OCI-LY7 (cell line): ENCODE results near the gene CFAP65. TPM values are rescaled to one million over a fixed set of nuclear protein-coding genes. Genes with fewer than 3 reads are reported as not detected.

Experiments
- BruUV-seq: library from RNA; stranded (reverse); fragments of 400-500 nt; replicated peaks from 2 replicates; lab custom pipeline; 2021; lab: Mats Ljungman, UMichigan
- CTCF ChIA-PET: fragments of 300-600 bp; sonication (Branson Sonifier 250); formaldehyde crosslinking; loops from one replicate; lab custom pipeline; 2022; ENCODE audit warnings: antibody characterized with exemption; ENCODE audit not compliant: unreplicated experiment; lab: Charles Lee
- POLR2A ChIA-PET: fragments of 300-600 bp; sonication (Branson Sonifier 250); formaldehyde crosslinking; loops from one replicate; lab custom pipeline; 2022; ENCODE audit warnings: antibody characterized with exemption; lab: Charles Lee
- DNase-seq: peaks from one replicate; pipeline ENCODE4 v3.0.0-alpha.2; 2015; ENCODE audit warnings: low spot score
- H2AFZ ChIP-seq: fragments of 200-600 bp; sonication (generic), shearing (Covaris generic); 2 replicates; pipeline ENCODE4 v1.6.1; 2014; ENCODE audit warnings: mild to moderate bottlenecking, antibody characterized with exemption, low read length, moderate library complexity
- H3K27ac ChIP-seq: fragments of 200-600 bp; sonication (generic); 2 replicates; pipeline ENCODE4 v1.5.1; 2014; ENCODE audit warnings: mixed run types, low read depth, mild to moderate bottlenecking, moderate library complexity, low read length, inconsistent platforms; ENCODE audit not compliant: poor library complexity, severe bottlenecking
- H3K36me3 ChIP-seq: fragments of 200-600 bp; sonication (generic); 2 replicates; pipeline ENCODE4 v1.6.1; 2014; ENCODE audit warnings: mild to moderate bottlenecking, antibody characterized with exemption, low read length, moderate library complexity, mixed read lengths; ENCODE audit not compliant: insufficient read depth
- H3K4me1 ChIP-seq: fragments of 200-600 bp; sonication (generic); 2 replicates; pipeline ENCODE4 v1.5.1; 2014; ENCODE audit warnings: mild to moderate bottlenecking, low read length; ENCODE audit not compliant: insufficient read depth, poor library complexity, severe bottlenecking
- H3K4me2 ChIP-seq: fragments of 200-600 bp; sonication (generic); 2 replicates; pipeline ENCODE4 v1.6.1; 2014; ENCODE audit warnings: mild to moderate bottlenecking, low read length
- H3K4me3 ChIP-seq: fragments of 200-600 bp; sonication (generic); 2 replicates; pipeline ENCODE4 v1.5.1; 2014; ENCODE audit warnings: mild to moderate bottlenecking, low read depth, low read length; ENCODE audit not compliant: poor library complexity, severe bottlenecking
- H3K79me2 ChIP-seq: fragments of 200-600 bp; sonication (generic); 2 replicates; pipeline ENCODE4 v1.6.1; 2016; ENCODE audit warnings: low read depth, mild to moderate bottlenecking, low read length, moderate library complexity, mixed read lengths; ENCODE audit not compliant: insufficient read depth
- H3K9me2 ChIP-seq: fragments of 200-600 bp; sonication (generic); 2 replicates; pipeline ENCODE4 v1.6.1; 2016; ENCODE audit warnings: mild to moderate bottlenecking, low read length, mixed read lengths; ENCODE audit not compliant: insufficient read depth
- H3K9me3 ChIP-seq: fragments of 200-600 bp; sonication (generic); 2 replicates; pipeline ENCODE4 v1.6.1; 2014; ENCODE audit warnings: mild to moderate bottlenecking, mixed run types, low read length, mixed read lengths
- H4K20me1 ChIP-seq: fragments of 200-600 bp; sonication (generic); 2 replicates; pipeline ENCODE4 v1.6.1; 2014; ENCODE audit warnings: mild to moderate bottlenecking, antibody characterized with exemption, low read length, moderate library complexity, mixed read lengths; ENCODE audit not compliant: insufficient read depth
- EZH2phosphoT487 ChIP-seq: fragments of 200-600 bp; sonication (generic); IDR thresholded peaks from 2 replicates; pipeline ENCODE4 v1.6.1; 2018; ENCODE audit warnings: low read depth, borderline replicate concordance, mild to moderate bottlenecking, mixed run types, antibody characterized with exemption, low read length, moderate library complexity, mixed read lengths
- intact Hi-C: fragments of 100-400 bp; cut with micrococcal nuclease; formaldehyde crosslinking; loops from one replicate; pipeline ENCODE4 v1.10.0; 2022; ENCODE audit not compliant: unreplicated experiment
- total RNA-seq, 2 experiments: library from RNA; depleted of rRNA in 1 of 2; stranded (reverse); fragments of >200 nt in 1 of 2; shearing (Covaris generic) in 1 of 2; gene quantifications; 2 replicates each; pipeline ENCODE4 v1.2.3, GENCODE V29; 2014 to 2022
- TF ChIP-seq, protein P1 (sequence below): fragments of 200-600 bp; sonication (generic); conservative IDR thresholded peaks from 2 replicates; pipeline ENCODE4 v1.5.1; 2014; ENCODE audit warnings: mild to moderate bottlenecking, antibody characterized with exemption, low read length, moderate library complexity, mixed read lengths

The CFAP65 gene
- total RNA-seq, 2 experiments from 2014 or later: not detected

DNA sequence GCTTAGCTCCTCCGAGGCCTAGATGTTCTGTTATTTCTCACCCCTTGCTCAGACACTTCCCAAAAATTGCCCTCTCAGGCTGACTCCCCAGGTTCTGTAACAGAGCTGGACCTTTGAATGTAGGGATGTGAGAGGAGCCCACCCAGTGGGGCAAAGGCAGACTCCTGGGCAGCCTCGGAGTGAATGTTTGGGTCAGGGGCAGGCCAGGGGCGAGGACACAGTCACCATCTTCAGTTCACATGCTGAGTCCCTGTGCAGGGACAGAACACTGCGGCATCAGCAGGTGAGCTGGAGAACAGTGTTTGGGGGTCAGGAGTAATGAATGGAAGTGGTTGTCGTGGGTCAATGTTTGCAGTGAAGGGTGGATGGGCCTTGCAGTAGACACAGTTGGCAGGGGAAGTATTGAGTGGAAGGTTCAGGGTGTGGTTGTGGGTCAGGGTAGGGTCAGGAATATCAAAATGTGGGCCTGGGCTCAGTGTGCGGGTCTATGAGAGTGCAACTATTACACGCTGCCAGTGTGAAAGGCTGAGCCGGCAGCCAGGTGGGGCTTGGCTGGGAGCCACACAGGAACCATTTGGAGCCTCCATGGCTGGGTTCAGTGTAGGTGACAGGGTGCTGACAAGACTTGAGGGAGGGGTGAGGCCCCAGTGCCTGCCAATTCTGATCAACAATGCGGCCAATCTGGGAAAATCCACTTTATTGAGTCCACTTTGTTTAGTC, 15.0 kb upstream of the CFAP65 start:
- Histone ChIP-seq H3K79me2 (no peaks in the 10 kb centered on the region), H3K9me3 (no peaks in the 10 kb centered on the region), H3K36me3 (no peaks in the 10 kb centered on the region), H3K4me1 (no peaks in the 10 kb centered on the region), H3K4me2 (no peak overlapping the region), H3K27ac (no peak overlapping the region), H3K4me3 (no peak overlapping the region), H3K9me2 (no peaks in the 10 kb centered on the region), H2AFZ (no peak overlapping the region), H4K20me1 (no peaks in the 10 kb centered on the region)
- intact Hi-C loops: loop anchor here (5.0 kb wide), 1 partner anchor 46 kb away; no protein-coding TSS in a partner anchor
- no TSS peak for BruUV-seq
- ChIA-PET CTCF (no interaction called here), POLR2A (no interaction called here)
- TF ChIP-seq, protein P1, sequence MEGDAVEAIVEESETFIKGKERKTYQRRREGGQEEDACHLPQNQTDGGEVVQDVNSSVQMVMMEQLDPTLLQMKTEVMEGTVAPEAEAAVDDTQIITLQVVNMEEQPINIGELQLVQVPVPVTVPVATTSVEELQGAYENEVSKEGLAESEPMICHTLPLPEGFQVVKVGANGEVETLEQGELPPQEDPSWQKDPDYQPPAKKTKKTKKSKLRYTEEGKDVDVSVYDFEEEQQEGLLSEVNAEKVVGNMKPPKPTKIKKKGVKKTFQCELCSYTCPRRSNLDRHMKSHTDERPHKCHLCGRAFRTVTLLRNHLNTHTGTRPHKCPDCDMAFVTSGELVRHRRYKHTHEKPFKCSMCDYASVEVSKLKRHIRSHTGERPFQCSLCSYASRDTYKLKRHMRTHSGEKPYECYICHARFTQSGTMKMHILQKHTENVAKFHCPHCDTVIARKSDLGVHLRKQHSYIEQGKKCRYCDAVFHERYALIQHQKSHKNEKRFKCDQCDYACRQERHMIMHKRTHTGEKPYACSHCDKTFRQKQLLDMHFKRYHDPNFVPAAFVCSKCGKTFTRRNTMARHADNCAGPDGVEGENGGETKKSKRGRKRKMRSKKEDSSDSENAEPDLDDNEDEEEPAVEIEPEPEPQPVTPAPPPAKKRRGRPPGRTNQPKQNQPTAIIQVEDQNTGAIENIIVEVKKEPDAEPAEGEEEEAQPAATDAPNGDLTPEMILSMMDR: no peak
- no peak for TF ChIP-seq EZH2phosphoT487
- DNase-seq: no peak

DNA sequence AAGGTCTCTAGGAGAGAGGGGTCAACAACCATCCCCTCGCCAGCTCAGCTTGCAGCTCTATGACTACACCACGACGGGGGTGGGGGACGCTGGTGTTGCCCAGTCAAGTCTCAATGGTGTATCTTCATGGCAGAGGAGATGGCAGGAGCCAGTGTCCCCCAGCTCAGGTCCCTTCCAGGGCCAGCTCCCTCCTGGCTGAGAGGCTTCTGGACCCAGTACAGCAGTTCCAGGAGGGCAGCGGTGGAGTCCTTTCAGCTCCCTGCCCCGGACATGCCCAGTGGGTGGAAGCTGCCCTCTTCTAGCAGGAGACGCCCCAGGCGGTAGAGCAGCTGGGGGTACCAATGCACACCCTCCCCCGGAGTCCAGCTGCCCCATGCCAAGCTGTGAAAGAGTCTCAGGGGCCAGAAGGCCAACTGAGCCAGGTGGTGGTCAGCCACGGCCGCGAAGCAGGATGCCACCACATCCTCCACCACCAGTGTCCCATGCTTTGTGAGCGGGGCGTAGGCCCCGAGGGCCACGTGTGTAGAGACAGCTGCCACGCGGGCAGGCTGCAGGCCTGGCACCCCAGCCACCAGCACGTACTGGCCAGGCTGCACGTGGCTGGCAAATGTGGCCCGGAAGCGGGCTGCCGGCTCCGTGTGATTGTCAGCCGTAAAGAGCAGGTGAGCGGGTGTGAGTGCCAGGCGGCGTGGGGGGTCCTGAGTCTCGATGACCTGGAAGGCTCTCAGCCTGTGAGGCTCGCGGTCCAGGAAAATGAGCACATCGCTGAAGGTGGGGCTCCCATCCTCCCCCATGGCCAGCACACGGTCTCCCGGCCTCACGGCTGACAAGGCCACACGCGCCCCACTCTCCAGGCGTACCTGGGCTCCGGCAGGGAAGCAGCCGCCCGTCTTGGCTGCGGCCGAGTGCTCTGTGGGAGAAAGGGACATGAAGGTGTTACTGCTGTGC, 13.9 kb upstream of the CFAP65 start:
- Histone ChIP-seq H3K9me3 (no peaks in the 10 kb centered on the region), H3K79me2 (no peaks in the 10 kb centered on the region), H3K9me2 (no peaks in the 10 kb centered on the region), H4K20me1 (no peaks in the 10 kb centered on the region), H3K4me3 (no peak overlapping the region), H3K27ac (no peak overlapping the region), H2AFZ (no peak overlapping the region), H3K36me3 (no peaks in the 10 kb centered on the region), H3K4me2 (no peak overlapping the region), H3K4me1 (no peaks in the 10 kb centered on the region)
- no TSS peak for BruUV-seq
- no peak for DNase-seq
- TF ChIP-seq, protein P1: no peak
- no peak for TF ChIP-seq EZH2phosphoT487
- CTCF ChIA-PET: interaction anchor here (0.7 kb wide), 1 partner anchor 59 kb away, joined by 3 read pairs; no protein-coding TSS in a partner anchor
- POLR2A ChIA-PET: interaction anchor here (0.5 kb wide), 1 partner anchor 1332 kb away, joined by 6 read pairs; no protein-coding TSS in a partner anchor
- intact Hi-C loops: loop anchor here (5.0 kb wide), 1 partner anchor 47 kb away; no protein-coding TSS in a partner anchor
